Kasumi-1 (cell line): ENCODE results near the gene CASP7.
"Not testable (repeated sequence)": the region's sequence is repeated elsewhere in the genome, so short reads cannot be mapped to it uniquely, and the experiment has no call there.

Experiments
- DNase-seq, 2 experiments: peaks; one replicate each; lab custom pipeline; 2025; lab: John Stamatoyannopoulos, UW

The CASP7 gene

GRCh38 chr10:113754125-113754524 lies 74.4 kb downstream of the CASP7 start:
- DNase-seq: no peak

GRCh38 chr10:113754768-113755167 lies 75.1 kb downstream of the CASP7 start:
- no peak for DNase-seq

- no peak for DNase-seq
Measured at GRCh38 chr10:113756940-113757543, 77.3 kb downstream of the CASP7 start.

GRCh38 chr10:113762083-113762482 lies 82.4 kb downstream of the CASP7 start:
- DNase-seq: no peak

- DNase-seq: no peak
Measured at GRCh38 chr10:113764582-113764981, 84.9 kb downstream of the CASP7 start.

- no peak for DNase-seq
Measured at GRCh38 chr10:113765910-113766309, 86.2 kb downstream of the CASP7 start.

GRCh38 chr10:113767222-113767621 lies 87.5 kb downstream of the CASP7 start:
- no peak for DNase-seq

- DNase-seq: no peak
Measured at GRCh38 chr10:113770346-113770745, 90.6 kb downstream of the CASP7 start.

- DNase-seq: not testable (repeated sequence)
Measured at GRCh38 chr10:113771131-113771530, 91.4 kb downstream of the CASP7 start.

GRCh38 chr10:113775686-113776294 lies 96.1 kb downstream of the CASP7 start:
- DNase-seq: no peak

GRCh38 chr10:113776553-113776952 lies 96.8 kb downstream of the CASP7 start:
- no peak for DNase-seq
